ENCODE results near the gene SLC16A12. TPM values are rescaled to one million over a fixed set of nuclear protein-coding genes. Genes with fewer than 3 reads are reported as not detected.

The SLC16A12 gene
- 1 to 10 TPM in 3 of 4 donors, under 1 TPM in 1; 0.72 to 5.8 (median 3.0) TPM for total RNA-seq

DNA sequence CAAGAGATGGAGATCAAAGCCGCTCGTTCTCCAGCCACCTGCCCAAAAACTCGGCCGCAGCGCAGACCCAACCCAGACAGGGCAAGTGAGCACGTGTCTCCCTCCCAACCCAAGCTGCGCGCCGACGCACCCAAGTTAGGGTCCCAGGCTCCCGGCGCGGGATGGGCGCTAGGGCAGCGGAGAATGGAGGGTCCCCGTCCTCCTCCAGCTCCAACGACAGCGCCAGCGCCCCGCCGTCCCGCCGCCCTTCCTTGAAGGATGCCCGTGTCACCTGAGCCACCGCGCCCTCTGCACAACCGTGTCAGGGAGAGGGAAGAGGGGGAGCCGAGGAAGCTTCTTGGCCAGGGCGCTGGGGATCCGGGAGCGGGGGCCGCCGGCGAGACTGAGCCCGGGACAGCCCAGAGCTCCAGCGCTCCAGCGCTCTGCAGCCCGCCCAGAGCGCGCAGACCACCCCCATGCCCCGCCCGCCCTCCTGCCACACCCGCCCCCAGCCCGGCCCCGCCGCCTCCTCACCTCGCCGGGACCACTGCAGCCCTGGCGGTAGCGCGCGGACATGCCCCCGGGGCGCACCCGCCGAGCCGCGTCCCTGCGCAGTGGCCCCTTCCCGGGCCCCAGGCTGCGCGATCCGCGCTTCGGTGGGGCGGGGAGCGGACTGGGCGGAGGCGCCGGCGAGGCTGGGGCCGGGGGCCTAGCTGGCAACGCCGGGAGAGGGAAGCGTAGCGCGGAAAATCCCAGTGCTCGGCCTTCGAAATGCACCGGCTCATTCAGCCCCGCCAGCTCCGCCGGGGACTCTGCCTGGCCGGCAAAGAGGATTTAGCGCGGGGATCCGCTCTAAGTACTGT lies at the start of gene SLC16A12:
Gene SLC16A12, minus strand, starts transcription at position 424 of the 842 bp plus-strand sequence. CDS start 73,016 bp downstream, outside the sequence.
- peak; percentile 54 for ATAC-seq (ENCODE audit: low FRiP score)
- no peak for DNase-seq (ENCODE audit: low spot score)

GRCh38 chr10:89582022-89582421 lies 46.6 kb upstream of the SLC16A12 start:
- no peak for DNase-seq (ENCODE audit: low spot score)
- TF ChIP-seq, protein P1, sequence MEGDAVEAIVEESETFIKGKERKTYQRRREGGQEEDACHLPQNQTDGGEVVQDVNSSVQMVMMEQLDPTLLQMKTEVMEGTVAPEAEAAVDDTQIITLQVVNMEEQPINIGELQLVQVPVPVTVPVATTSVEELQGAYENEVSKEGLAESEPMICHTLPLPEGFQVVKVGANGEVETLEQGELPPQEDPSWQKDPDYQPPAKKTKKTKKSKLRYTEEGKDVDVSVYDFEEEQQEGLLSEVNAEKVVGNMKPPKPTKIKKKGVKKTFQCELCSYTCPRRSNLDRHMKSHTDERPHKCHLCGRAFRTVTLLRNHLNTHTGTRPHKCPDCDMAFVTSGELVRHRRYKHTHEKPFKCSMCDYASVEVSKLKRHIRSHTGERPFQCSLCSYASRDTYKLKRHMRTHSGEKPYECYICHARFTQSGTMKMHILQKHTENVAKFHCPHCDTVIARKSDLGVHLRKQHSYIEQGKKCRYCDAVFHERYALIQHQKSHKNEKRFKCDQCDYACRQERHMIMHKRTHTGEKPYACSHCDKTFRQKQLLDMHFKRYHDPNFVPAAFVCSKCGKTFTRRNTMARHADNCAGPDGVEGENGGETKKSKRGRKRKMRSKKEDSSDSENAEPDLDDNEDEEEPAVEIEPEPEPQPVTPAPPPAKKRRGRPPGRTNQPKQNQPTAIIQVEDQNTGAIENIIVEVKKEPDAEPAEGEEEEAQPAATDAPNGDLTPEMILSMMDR (IDR thresholded peaks at IDR 0.05): no peak
- no peak for ATAC-seq (ENCODE audit: low FRiP score)

More for the DNA sequence above, at the start of gene SLC16A12:
- TF ChIP-seq, protein P1 (IDR thresholded peaks at IDR 0.05): no peak

- TF ChIP-seq, protein P1 (IDR thresholded peaks at IDR 0.05): no peak
- DNase-seq (ENCODE audit: low spot score): no peak
- no peak for ATAC-seq (ENCODE audit: low FRiP score)
Observed at GRCh38 chr10:89580243-89580642, 44.8 kb upstream of the SLC16A12 start.

DNA sequence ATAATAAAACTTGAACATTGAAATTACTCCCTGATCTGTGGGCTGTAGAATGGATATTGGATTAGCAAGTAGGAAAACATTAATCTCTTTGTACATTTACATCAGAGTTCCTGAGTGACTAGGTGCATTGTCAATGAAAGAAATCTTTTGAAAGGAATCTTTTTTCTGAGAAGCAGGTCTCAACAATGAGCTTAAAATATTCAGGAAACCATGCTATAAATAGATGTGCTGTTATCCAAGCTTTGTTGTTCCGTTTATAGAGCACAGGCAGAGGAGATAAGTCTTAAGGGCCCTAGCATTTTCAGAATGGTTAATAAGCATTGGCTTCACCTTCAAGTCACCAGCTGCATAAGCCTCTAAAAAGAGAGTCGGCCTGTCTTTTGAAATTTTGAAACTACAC lies 41.3 kb upstream of the SLC16A12 start:
- ATAC-seq (ENCODE audit: low FRiP score): no peak
- TF ChIP-seq, protein P1 (IDR thresholded peaks at IDR 0.05): no peak
- DNase-seq (ENCODE audit: low spot score): no peak

DNA sequence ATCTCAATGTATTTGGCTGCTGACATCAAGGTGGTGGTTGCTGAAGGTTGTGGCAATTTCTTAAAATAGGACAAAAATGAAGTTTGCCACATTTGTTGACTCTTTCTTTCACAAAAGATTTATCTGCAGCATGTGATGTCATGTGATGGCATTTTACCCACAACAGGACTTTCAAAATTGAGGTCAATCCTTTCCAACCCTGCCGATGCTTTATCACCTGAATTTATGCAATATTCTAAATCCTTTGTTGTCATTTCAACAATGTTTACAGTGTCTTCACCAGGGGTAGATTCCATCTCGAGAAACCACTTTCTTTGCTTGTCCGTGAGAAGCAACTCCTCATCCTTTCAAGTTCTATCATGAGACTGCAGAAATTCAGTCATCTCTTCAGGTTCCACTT lies 40.6 kb upstream of the SLC16A12 start:
- DNase-seq (ENCODE audit: low spot score) (no peak), ATAC-seq (ENCODE audit: low FRiP score) (no peak)
- TF ChIP-seq, protein P1 (IDR thresholded peaks at IDR 0.05): no peak

- ATAC-seq (ENCODE audit: low FRiP score) (no peak), DNase-seq (ENCODE audit: low spot score) (no peak)
- TF ChIP-seq, protein P1 (IDR thresholded peaks at IDR 0.05): no peak
Observed at GRCh38 chr10:89575031-89575430, 39.6 kb upstream of the SLC16A12 start.

DNA sequence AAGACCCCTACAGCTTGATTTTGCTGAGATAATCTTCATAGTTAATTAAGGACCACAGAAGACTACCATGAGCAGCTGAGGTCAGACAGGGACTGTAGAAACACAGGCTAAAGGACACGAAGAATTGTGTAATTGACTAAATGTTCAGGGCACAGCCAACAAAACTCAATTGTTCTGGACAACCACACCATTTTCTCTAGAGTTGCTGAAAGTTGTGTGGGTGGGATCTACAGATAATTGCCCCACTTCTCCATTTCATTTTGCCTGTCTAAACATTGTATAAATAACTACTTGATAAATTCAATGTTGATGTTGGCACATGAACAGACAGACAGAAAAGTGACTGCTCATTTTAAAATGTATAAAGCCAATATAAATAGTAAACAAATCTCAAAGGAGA lies 39.0 kb upstream of the SLC16A12 start:
- no peak for ATAC-seq (ENCODE audit: low FRiP score)
- no peak for DNase-seq (ENCODE audit: low spot score)
- TF ChIP-seq, protein P1 (IDR thresholded peaks at IDR 0.05): no peak
